GM18505 (cell line): Measurements from ENCODE around the gene ZNF587B.
"Not testable (repeated sequence)": the region's sequence is repeated elsewhere in the genome, so short reads cannot be mapped to it uniquely, and the experiment has no call there.

Experiments used
- ATAC-seq: cut with Tn5 transposase; IDR thresholded peaks from one replicate; pipeline ENCODE4 v1.9.1; 2021; ENCODE audit not compliant: unreplicated experiment
- POLR2A ChIP-seq: IDR thresholded peaks from 4 replicates; pipeline ENCODE4 v1.6.1; 2011; ENCODE audit warnings: borderline replicate concordance; ENCODE audit not compliant: insufficient read depth, insufficient read length; ENCODE audit errors: extremely low read depth

Gene ZNF587B

DNA sequence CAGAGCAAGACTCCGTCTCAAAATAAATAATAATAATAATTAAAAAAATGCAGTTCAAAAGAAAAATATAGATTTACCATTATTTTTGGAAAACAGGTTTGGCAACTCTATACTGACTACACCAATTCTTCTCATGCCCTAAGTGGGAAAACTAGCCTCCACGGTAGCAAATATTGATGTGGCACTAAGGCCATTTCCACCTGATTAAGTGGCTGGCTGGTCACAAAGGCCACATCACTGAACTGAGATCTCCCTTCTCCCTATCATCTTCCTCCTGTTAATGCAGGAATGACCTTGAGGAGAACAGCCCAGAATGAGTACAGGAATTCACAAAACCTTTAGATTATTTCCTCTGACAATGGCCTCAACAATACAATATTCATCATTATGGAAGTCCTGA is 40.1 kb downstream of the ZNF587B start:
- ATAC-seq, result no peak
- no peak for TF ChIP-seq POLR2A

DNA sequence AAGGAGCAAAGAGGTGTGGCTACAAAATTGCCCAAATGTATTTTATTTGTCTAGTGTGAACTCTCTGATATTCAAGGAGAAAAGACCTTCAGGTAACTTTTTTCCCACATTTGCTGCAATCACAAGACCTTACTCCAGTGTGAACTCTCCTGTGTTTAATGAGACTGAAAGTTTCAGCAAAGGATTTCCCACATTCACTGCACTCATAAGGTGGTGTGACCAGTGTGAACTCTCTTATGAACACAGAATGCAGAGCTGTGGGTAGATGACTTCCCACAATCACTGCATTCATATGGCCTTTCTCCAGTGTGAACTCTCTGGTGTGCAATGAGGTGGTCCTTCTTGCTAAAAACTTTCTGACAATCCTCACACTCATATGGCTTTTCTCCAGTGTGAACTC is 42.4 kb downstream of the ZNF587B start:
- no peak for ATAC-seq
- no peak for TF ChIP-seq POLR2A

DNA sequence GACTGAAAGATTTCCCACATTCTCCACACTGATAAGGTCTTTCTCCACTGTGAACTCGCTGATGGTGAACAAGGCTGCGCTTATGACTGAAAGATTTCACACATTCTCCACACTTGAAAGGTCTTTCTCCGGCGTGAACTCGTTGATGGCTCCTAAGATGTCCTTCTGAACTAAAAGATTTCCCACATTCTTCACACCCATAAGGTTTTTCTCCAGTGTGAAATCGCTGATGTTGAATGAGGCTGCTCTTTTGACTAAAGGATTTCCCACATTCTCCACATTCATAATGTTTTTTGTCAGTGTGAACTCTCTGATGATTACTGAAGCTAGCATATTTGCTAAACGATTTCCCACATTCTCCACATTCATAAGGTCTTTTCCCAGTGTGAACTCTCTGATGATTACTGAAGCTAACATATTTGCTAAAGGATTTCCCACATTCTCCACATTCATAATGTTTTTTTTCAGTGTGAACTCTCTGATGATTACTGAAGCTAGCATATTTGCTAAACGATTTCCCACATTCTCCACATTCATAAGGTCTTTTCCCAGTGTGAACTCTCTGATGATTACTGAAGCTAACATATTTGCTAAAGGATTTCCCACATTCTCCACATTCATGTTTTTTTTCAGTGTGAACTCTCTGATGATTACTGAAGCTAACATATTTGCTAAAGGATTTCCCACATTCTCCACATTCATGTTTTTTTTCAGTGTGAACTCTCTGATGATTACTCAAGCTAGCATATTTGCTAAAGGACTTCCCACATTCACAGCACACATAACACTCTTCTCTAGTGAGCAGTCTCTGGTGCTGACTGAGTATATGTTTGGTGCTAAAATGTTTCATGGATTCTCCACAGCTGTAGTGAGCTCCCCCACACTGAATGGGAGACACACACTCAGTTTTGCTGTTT is 44.0 kb downstream of the ZNF587B start:
- ATAC-seq, result not testable (repeated sequence)

DNA sequence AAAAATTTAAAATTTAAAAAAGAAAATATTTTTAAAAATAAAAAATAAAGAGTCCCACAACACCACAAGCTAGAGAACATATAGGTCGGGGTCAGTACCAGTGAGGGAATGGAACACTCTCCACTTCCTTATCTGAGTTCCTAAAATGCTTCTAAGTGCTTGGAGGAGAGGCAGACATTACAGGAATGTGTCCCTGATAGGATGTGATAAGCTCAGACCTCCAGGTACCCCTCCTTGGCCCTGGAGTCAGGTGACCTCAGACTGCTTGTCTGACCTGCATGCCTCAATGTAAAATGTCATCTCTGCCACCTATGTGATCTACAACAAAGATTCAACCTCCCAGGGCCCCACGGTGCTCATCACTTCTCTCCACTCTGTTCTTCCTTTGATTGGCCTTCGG is 55.9 kb downstream of the ZNF587B start:
- TF ChIP-seq POLR2A, result no peak
- no peak for ATAC-seq

DNA sequence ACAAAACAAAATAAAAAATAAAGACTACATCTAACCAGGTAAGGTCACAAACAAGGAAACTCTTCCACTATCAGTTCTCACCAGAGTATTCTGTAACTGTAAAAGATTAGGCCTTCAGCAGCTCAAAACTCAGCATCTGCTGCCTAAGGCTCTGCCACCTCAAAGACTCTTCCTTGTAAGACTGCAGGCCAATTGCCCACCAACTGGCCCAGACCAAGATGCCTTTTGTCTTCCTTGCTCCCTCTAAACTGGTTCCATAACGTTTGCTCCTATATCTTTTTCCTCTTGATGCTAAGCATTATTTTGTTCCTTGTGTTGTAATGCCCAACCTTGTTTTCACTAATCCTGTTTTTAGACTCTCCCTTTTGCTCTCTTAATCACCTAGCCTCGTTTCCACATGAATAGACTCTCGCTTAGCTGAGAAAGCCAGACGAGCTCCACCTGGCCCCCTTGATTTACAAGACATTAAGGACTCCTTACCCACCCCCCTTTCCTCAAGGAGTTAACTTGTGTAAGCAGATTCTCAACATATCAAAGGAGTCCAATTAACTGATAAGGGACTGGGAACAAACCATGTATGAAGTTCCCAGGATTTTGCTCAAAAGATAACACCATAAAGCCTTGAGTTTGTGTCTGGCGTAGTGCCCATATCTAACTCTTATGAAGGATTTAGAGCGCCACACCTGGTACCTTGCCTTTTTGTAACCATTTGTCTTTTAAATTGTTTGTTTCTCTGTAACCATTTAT is 57.3 kb downstream of the ZNF587B start:
- no peak for TF ChIP-seq POLR2A

DNA sequence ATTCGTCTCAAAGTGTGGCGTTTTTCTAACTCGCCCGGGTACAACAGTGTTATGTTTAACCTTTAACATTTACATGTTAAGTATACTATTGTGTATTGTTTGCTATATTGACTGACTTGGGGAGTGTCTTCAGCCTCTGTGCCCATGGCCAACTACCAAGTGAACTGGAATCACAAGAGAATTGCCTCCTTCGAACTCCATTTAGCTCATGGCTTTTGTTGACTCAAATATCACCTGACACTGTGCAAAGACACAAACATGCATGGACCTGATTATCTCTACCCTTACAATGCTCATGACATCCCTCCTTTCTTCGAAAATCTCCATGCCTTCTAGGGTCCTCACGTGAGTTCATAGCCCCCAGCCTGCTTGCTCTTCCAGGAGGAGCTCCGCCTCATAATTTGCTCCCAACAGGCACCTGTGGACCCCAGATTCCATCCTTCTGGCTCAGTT is 58.0 kb downstream of the ZNF587B start:
- no peak for TF ChIP-seq POLR2A
- no peak for ATAC-seq

More for the DNA sequence above, 57.3 kb downstream of the ZNF587B start:
- no peak for ATAC-seq

DNA sequence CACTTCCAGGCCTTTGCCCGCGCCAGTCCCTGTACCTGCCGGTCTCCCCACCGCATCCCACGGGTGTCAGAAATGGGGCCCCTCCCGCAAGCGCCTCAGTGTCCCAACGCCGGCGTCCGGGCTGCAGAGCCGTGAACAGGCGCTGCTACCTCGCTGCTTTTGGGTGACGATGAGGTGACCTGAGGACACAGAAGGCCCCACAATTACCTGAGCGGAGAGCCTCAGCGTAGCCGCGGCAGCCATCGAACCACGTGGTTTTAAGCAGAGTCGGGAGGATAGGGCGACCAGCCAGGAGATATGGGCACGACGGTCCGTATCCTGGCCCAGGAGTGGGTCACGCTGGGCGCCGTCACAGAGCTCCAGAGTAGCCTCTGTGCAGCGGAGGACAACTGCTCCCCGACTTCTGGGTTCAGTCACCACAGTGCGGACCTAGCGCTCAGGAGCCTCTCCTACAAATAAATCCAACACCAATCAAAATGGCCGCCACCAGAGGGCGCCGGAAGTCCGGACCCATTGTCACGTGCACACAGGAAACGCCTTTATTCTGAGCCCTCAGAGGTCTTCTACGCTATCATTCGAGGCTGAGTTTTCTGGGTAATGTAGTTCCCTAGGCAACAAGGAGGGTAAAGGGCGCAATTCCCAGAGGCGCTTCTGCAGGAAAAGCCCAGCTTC is 58.6 kb downstream of the ZNF587B start, which contains the start of gene ZNF814:
TSS of gene ZNF814 (minus strand) at position 478 of the 672 bp plus-strand sequence. CDS start at position 243, 235 bp downstream.
- peak; percentile 78 for ATAC-seq
- TF ChIP-seq POLR2A, result peak; percentile 80

DNA sequence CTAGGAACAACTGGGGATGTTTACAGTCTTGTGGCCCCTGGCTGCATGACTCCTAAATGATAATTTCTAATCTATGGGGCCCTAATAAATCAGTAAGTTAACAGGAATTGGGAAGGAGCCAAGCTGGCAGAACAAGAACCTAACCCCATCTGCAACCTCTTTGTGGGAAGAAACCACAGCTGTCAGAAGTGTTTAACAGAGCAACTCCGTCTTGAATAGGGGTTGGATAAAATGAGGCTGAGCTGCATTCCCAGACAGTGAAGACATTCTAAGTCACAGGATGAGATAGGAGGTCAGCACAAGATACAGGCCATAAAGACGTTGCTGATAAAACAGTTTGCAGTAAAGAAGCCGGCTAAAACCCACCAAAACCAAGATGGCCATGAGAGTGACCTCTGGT is 60.6 kb downstream of the ZNF587B start:
- ATAC-seq, result not testable (repeated sequence)
